GM18498 (cell line): ENCODE measurements around the gene FKBP8.
"Not testable (repeated sequence)": the region's sequence is repeated elsewhere in the genome, so short reads cannot be mapped to it uniquely, and the experiment has no call there.

Experiments used
- ATAC-seq: cut with Tn5 transposase; IDR thresholded peaks from one replicate; pipeline ENCODE4 v1.9.1; 2021; ENCODE audit warnings: mild to moderate bottlenecking, moderate library complexity; ENCODE audit not compliant: unreplicated experiment

FKBP8 gene

DNA sequence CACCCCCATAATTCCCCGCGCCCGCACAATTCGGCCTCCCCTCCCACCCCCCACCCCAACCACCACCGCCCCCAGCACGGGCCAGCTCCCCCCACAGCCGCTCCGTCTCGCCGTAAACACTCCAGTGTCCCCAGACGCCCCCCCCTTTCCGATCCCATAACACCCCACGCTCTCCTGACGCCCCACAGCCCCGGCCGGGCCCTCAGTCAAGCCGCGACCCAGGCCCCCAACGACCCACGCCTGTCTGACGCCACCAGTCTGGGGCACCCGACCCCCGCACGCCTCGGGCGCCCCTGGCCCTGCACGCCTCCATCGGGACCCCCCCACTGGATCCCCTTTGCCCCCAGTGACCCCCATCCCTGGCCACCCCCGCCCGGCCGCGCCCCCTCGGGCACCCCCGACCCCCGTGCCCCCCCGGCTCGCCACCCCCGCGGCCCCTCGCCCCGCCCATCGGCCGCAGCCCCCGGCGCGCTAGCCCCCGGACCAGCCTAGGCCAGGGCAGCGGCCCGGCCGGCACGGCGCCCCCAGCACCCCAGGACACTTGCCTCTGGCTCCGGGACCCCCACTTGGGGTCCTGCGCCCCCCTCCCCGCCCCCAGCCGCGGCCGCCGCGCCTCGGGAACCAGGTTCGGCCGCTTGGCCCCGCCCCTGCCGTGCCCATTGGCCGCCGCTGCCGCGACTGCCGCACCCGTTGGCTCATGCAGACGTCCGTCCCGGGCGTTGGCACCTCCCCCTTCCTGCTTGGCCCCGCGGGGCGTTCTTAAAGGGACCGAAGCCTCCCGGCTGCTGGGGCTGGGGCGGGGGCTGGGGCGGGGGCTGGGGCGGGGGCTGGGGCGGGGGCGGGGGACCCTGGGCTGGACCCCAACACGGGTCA, at the start of gene FKBP8:
Gene FKBP8 (minus strand): TSS at position 633 of the 873 bp plus-strand sequence. CDS start 1,603 bp downstream, outside the sequence.
- peak; percentile 94 for ATAC-seq

- not testable (repeated sequence) for ATAC-seq
Measured at GRCh38 chr19:18592732-18593131, 49.4 kb upstream of the FKBP8 start.

- ATAC-seq: no peak
Measured at GRCh38 chr19:18591735-18592385, 48.5 kb upstream of the FKBP8 start.

DNA sequence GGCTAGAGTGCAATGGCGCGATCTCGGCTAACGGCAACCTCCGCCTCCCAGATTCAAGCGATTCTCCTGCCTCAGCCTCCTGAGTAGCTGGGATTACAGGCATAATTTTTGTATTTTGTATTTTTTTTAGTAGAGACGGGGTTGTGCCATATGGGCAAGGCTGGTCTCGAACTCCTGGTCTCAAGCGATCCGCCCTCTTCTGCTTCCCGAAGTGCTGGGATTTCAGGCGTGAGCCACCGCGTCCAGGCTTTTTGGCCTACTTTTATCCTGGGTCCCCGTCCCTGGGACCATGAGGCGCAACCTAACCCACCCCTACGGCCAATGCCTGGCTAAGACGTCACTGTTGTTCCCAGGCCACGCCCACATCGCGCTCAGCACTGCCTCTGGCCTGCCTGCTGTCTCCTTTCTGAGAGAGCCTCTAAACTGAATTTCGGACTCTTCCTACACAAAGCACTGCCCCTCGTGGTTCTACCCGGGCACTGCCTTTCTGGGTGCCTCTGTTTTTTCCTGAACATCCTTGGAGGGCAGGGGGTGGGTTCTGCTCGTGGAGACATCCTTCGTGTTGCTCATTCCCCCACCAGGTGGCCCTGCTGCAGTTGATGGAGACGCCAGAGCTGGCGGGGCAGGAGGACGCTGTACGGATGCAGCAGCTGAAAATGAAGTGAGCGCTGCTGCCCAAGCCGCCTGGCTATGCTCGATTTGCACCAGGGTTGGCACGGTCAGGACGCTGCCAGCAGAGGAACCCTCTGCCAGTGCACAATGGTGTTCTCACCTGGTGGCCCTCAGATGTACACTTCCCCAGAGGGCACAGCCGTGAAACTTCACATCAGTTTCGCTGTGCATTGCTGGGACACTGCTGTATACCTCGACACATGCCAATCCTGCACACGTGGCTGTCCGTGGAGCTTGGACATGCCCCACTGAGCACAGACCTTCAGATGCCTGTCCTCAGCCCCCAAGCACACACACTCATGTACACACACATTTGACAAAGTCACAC, 47.2 kb upstream of the FKBP8 start:
- no peak for ATAC-seq

- ATAC-seq: peak; percentile 40
Measured at GRCh38 chr19:18589380-18590272, 46.3 kb upstream of the FKBP8 start.

- ATAC-seq: peak; percentile 80
Measured at GRCh38 chr19:18588611-18589379, 45.4 kb upstream of the FKBP8 start, which contains the start of gene REX1BD. Gene REX1BD, plus strand, starts transcription at chr19:18588798. Its CDS starts 4 bp downstream, at chr19:18588802.

DNA sequence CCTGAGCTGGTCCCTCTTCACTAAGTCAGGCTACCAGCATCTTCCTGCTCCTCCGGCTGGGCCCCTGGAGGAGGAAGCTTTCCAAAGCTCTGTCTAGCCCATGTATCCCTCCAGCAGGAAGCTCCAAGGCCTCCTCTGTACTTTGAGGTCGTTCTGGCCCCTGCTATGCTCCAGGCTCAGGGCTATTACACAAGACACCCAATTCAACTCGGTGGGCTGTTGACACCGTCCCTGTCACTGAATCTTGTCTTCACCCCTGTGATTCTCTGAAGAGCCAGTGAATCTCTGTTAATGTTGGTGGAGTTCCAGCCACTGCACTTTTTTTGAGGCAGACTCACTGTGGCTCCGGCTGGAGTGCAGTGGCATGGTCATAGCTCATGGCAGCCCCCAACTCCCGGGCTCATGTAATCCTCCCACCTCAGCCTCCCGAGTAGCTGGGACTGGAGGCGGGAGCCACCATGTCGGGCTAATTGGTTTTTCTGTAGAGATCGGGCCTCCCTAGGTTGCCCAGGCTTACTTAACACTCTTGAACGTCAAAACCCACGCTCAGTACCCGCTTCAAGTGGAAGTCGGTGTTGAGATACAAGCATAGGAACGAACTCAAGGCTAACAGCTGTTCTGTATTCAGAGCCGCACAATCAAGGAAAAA, 44.7 kb upstream of the FKBP8 start:
- no peak for ATAC-seq

- ATAC-seq: no peak
Measured at GRCh38 chr19:18587561-18587960, 44.2 kb upstream of the FKBP8 start.

- no peak for ATAC-seq
Measured at GRCh38 chr19:18586306-18586705, 42.9 kb upstream of the FKBP8 start.

DNA sequence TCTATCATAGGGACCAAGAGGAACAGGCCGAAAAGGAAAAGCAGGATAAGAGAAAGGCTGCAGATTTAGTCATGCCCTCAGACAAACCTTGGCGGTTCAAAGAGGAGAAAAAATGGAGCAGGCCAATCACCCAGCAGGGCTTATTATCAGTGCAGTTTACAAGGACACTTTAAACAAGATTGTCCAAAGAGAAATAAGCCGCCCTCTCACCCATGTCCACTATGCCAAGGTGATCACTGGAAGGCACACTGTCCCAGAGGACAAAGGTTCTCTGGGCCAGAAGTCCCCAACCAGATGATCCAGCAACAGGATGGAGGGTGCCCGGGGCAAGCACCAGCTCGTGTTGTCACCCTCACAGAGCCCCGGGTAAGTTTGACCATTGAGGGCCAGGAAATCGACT, 36.9 kb upstream of the FKBP8 start:
- no peak for ATAC-seq

- no peak for ATAC-seq
Measured at GRCh38 chr19:18577365-18577914, 34.1 kb upstream of the FKBP8 start.

DNA sequence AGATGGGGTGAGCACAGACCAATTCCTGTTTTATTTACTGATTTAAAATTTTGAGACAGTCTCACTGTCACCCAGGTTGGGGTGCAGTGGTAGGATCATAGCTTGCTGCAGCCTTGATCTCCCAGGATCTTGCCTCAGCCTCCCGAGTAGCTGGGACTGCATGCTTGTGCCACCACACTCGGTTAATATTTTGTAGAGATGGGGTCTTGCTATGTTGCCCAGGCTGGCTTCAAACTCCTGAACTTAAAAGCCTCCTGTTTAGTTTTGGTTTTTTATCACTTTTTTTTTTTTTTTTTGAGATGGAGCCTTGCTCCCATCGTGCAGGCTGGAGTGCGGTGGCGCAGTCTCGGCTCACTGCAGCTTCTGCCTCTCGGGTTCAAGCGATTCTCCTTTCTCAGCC, 33.0 kb upstream of the FKBP8 start:
- no peak for ATAC-seq

DNA sequence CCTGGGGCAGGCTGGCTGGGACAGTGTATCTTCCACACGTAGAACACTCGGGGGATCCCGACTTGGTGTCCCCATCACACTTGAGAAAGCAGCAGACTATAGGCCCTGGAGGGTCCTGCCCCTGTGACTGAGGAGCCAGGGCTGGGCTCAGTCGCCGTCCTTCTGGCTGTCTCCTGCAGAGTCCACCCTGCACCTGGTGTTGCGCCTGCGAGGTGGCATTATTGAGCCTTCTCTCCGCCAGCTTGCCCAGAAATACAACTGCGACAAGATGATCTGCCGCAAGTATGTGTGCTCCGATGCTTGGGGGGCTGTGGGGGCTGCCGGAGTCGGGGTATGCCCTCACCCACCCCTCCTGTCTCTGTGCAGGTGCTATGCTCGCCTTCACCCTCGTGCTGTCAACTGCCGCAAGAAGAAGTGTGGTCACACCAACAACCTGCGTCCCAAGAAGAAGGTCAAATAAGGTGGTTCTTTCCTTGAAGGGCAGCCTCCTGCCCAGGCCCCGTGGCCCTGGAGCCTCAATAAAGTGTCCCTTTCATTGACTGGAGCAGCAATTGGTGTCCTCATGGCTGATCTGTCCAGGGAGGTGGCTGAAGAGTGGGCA, 31.4 kb upstream of the FKBP8 start:
- ATAC-seq: no peak

DNA sequence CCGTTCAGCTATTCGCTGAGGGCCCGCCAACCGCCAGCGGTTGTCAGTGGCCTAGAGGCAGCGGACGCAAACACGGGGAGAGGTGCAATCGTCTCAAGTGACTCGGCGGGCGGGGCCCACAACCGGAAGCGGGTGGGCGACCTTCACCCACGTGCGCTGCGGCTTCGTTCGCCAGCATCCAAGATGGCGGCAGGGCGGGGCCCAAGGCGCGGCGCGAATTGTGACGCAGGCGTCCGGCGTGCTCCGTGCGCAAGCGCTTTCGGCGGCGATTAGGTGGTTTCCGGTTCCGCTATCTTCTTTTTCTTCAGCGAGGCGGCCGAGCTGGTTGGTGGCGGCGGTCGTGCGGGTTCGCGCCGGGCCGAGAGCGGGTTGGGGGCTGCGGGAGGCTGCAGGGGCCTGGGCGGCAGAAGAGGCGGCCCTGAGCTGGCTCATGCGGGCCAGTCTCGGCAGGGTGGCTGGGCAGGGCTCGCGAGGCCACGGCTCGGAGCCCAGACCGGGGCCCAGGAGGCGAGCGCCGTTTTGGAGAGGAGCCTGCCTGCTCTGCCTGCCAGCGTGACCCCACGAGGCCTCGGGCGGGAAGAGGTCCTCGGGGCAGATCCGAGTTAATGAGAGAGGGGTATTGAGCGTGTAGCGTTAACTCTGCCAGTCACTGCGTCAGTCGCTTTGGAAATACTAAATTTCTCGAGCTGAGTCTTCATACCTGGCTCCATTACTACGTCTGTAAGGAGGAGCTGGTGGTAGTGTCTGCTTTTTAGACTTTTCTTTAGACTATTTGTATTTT, 28.4 kb upstream of the FKBP8 start, which contains the start of gene UBA52:
Gene UBA52 (plus strand): TSS at position 294 of the 781 bp plus-strand sequence. CDS start 1,444 bp downstream, outside the sequence.
- peak; percentile 93 for ATAC-seq

DNA sequence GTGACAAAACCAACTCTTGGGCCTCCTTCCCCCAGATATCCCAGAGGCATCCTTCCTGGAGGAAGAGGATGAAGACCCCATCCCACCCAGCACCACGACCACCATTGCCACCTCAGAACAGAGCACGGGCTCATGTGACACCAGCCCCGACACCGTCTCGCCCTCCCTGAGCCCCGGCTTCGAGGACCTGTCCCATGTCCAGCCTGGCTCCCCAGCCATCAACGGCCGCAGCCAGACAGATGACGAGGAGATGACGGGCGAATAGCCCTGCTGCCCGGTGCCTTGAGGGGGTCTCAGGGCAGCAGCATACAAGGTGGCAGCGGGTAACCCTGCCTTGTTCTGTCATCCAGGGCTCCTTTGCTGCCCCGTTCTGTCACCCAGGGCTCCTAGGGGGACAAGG, 25.0 kb upstream of the FKBP8 start:
- no peak for ATAC-seq

DNA sequence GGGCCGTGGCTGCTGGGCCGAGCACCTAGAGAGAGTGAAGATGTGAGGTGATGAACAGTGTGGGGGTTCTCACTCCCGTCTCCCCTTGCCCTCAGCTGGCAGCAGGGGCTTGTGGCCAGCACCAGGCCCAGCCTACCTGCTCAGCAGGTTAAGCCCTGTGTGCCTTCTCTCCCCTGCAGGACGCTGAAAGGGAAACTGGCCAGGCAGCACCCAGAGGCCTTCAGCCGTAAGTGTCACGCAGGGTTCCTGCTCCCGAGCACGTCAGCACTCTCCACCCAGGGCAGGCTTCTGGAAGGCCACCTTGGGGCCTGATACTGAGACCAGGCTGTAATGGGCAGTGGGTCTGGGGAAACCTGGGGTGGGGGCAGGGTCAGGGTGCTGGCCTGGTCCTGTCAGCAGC, 23.6 kb upstream of the FKBP8 start:
- ATAC-seq: no peak

GRCh38 chr19:18562086-18562485, 18.7 kb upstream of the FKBP8 start:
- no peak for ATAC-seq
